Activated CD4-positive, alpha-beta T cell treated with anti-CD3 and anti-CD28 coated beads, Interleukin-2, amount 50 U/mL, for 4 hours (primary cell): ENCODE measurements around the gene PSMB7.

ENCODE experiments used
- DNase-seq, 2 experiments: peaks; one replicate each; pipeline ENCODE4 v3.0.0-alpha.2; 2020

PSMB7 gene

GRCh38 chr9:124323904-124324303, 91.3 kb downstream of the PSMB7 start:
- DNase-seq = no peak

- no peak for DNase-seq
Measured at GRCh38 chr9:124322618-124323432, 92.4 kb downstream of the PSMB7 start.

GRCh38 chr9:124321935-124322334, 93.3 kb downstream of the PSMB7 start:
- no peak for DNase-seq

- DNase-seq = no peak
Measured at GRCh38 chr9:124321416-124321815, 93.8 kb downstream of the PSMB7 start.

GRCh38 chr9:124320062-124320973, 94.9 kb downstream of the PSMB7 start:
- DNase-seq = peak; percentile 9 to 13

- no peak for DNase-seq
Measured at GRCh38 chr9:124315882-124316281, 99.4 kb downstream of the PSMB7 start.

- DNase-seq = no peak
Measured at GRCh38 chr9:124313940-124314339, 101.3 kb downstream of the PSMB7 start.

GRCh38 chr9:124312290-124313265, 102.7 kb downstream of the PSMB7 start:
- no peak for DNase-seq

GRCh38 chr9:124311283-124311682, 104.0 kb downstream of the PSMB7 start:
- no peak for DNase-seq

GRCh38 chr9:124309667-124310084, 105.6 kb downstream of the PSMB7 start:
- DNase-seq = no peak

- DNase-seq = no peak
Measured at GRCh38 chr9:124308606-124309491, 106.4 kb downstream of the PSMB7 start.

- DNase-seq = no peak
Measured at GRCh38 chr9:124307379-124308030, 107.7 kb downstream of the PSMB7 start.

GRCh38 chr9:124306098-124306735, 109.0 kb downstream of the PSMB7 start:
- no peak for DNase-seq

GRCh38 chr9:124304285-124304684, 111.0 kb downstream of the PSMB7 start:
- no peak for DNase-seq

GRCh38 chr9:124303762-124304161, 111.5 kb downstream of the PSMB7 start:
- DNase-seq = no peak
